ENCODE results near the gene MKI67. TPM values are rescaled to one million over a fixed set of nuclear protein-coding genes. Genes with fewer than 3 reads are reported as not detected.

MKI67 gene
- polyA plus RNA-seq, 1 donor (not counting 4 experiments of a cell fraction or from before 2014, with no cell fraction given) = 10.4 TPM

GRCh38 chr10:128072046-128072445 lies 54.2 kb downstream of the MKI67 start:
- no peaks in the 10 kb centered on the region for H3K79me2 ChIP-seq (ENCODE audit: control insufficient read depth, insufficient read depth, low read length)
- H3K4me3 ChIP-seq (ENCODE audit: control insufficient read depth in 2 of 3, extremely low read depth in 1 of 3, insufficient read depth in 2 of 3, low read depth in 1 of 3, low read length in 3 of 3) = no peak overlapping the region
- dilution Hi-C loops (cut with MboI; ENCODE audit: extremely low pct_ligation_motif_present, low sequenced_read_pairs) = no loop called here
- H4K20me1 ChIP-seq (ENCODE audit: control insufficient read depth, extremely low read depth, insufficient read depth, low read length) = no peaks in the 10 kb centered on the region
- H3K4me2 ChIP-seq (ENCODE audit: control insufficient read depth, extremely low read depth, insufficient read depth, low read depth, low read length) = no peak overlapping the region
- H3K9me3 ChIP-seq (ENCODE audit: control insufficient read depth, low read depth, low read length) = no peaks in the 10 kb centered on the region
- H2AFZ ChIP-seq (ENCODE audit: control insufficient read depth, low read length) = no peak overlapping the region
- peaks cover 2% of the 10 kb centered on the region for H3K9me1 ChIP-seq (ENCODE audit: control insufficient read depth, extremely low read depth, insufficient read depth, low read length)
- no peak for TF ChIP-seq EZH2 (IDR thresholded peaks at IDR 0.05; ENCODE audit: low read length)
- TF ChIP-seq CTCF (optimal IDR thresholded peaks at IDR 0.05 in 1 of 3, IDR thresholded peaks at IDR 0.05 in 1 of 3, conservative IDR thresholded peaks at IDR 0.05 in 1 of 3; ENCODE audit: extremely low read depth in 1 of 3, insufficient read depth in 2 of 3, low read length in 3 of 3) = no peak
- FAIRE-seq = no peak
- peaks cover 8% of the 10 kb centered on the region for H3K4me1 ChIP-seq (ENCODE audit: control insufficient read depth, extremely low read depth, insufficient read depth, low read length)
- peaks cover 34 to 49% of the 10 kb centered on the region in 2 experiments for H3K36me3 ChIP-seq (ENCODE audit: control insufficient read depth in 2 of 2, extremely low read depth in 1 of 2, insufficient read depth in 2 of 2, low read length in 2 of 2)
- no peak overlapping the region for H3K27ac ChIP-seq (ENCODE audit: control insufficient read depth, insufficient read depth, low read length)
- H3K9ac ChIP-seq (ENCODE audit: control insufficient read depth, extremely low read depth, insufficient read depth, low read length) = no peak overlapping the region
- DNase-seq (ENCODE audit: low read depth, low spot score) = no peak
- no peaks in the 10 kb centered on the region for H3K27me3 ChIP-seq (ENCODE audit: control insufficient read depth, extremely low read depth, insufficient read depth, low read length)

GRCh38 chr10:128071417-128071782 lies 54.8 kb downstream of the MKI67 start:
- Histone ChIP-seq H3K36me3 (ENCODE audit: control insufficient read depth in 2 of 2, extremely low read depth in 1 of 2, insufficient read depth in 2 of 2, low read length in 2 of 2) (peaks cover 38 to 50% of the 10 kb centered on the region in 2 experiments), H3K27me3 (ENCODE audit: control insufficient read depth, extremely low read depth, insufficient read depth, low read length) (no peaks in the 10 kb centered on the region), H3K27ac (ENCODE audit: control insufficient read depth, insufficient read depth, low read length) (no peak overlapping the region), H3K9me3 (ENCODE audit: control insufficient read depth, low read depth, low read length) (no peaks in the 10 kb centered on the region), H3K9ac (ENCODE audit: control insufficient read depth, extremely low read depth, insufficient read depth, low read length) (no peak overlapping the region), H2AFZ (ENCODE audit: control insufficient read depth, low read length) (no peak overlapping the region), H3K79me2 (ENCODE audit: control insufficient read depth, insufficient read depth, low read length) (no peaks in the 10 kb centered on the region), H3K9me1 (ENCODE audit: control insufficient read depth, extremely low read depth, insufficient read depth, low read length) (peaks cover 2% of the 10 kb centered on the region), H3K4me3 (ENCODE audit: control insufficient read depth in 2 of 3, extremely low read depth in 1 of 3, insufficient read depth in 2 of 3, low read depth in 1 of 3, low read length in 3 of 3) (no peak overlapping the region), H3K4me2 (ENCODE audit: control insufficient read depth, extremely low read depth, insufficient read depth, low read depth, low read length) (no peak overlapping the region), H4K20me1 (ENCODE audit: control insufficient read depth, extremely low read depth, insufficient read depth, low read length) (no peaks in the 10 kb centered on the region), H3K4me1 (ENCODE audit: control insufficient read depth, extremely low read depth, insufficient read depth, low read length) (peaks cover 8% of the 10 kb centered on the region)
- dilution Hi-C loops (cut with MboI; ENCODE audit: extremely low pct_ligation_motif_present, low sequenced_read_pairs) = no loop called here
- no peak for TF ChIP-seq CTCF (optimal IDR thresholded peaks at IDR 0.05 in 1 of 3, IDR thresholded peaks at IDR 0.05 in 1 of 3, conservative IDR thresholded peaks at IDR 0.05 in 1 of 3; ENCODE audit: extremely low read depth in 1 of 3, insufficient read depth in 2 of 3, low read length in 3 of 3)
- TF ChIP-seq EZH2 (IDR thresholded peaks at IDR 0.05; ENCODE audit: low read length) = no peak
- no peak for DNase-seq (ENCODE audit: low read depth, low spot score)
- no peak for FAIRE-seq
